Chondrocyte (in vitro differentiated cells): ENCODE data around the gene ALK. TPM values are rescaled to one million over a fixed set of nuclear protein-coding genes. Genes with fewer than 3 reads are reported as not detected.

Experiments
- DNase-seq: peaks from one replicate; pipeline ENCODE4 v3.0.0; 2021; ENCODE audit warnings: mixed read lengths, low spot score
- H3K27ac Mint-ChIP-seq: one replicate; pipeline ENCODE4 v1.8.0; 2021; ENCODE audit warnings: mild to moderate bottlenecking, moderate library complexity, mixed read lengths; ENCODE audit not compliant: unreplicated experiment
- H3K27me3 Mint-ChIP-seq: 2 replicates; pipeline ENCODE4 v1.8.0; 2021; ENCODE audit warnings: low read depth, mixed read lengths
- H3K36me3 Mint-ChIP-seq: 2 replicates; pipeline ENCODE4 v1.8.0; 2021; ENCODE audit warnings: low read depth, mixed read lengths
- H3K4me1 Mint-ChIP-seq: 2 replicates; pipeline ENCODE4 v1.8.0; 2021; ENCODE audit warnings: low read depth, mild to moderate bottlenecking, mixed read lengths
- H3K4me3 Mint-ChIP-seq: one replicate; pipeline ENCODE4 v1.8.0; 2021; ENCODE audit warnings: mild to moderate bottlenecking, moderate library complexity, mixed read lengths; ENCODE audit not compliant: unreplicated experiment
- H3K9me3 Mint-ChIP-seq: 2 replicates; pipeline ENCODE4 v1.8.0; 2021; ENCODE audit warnings: low read depth, mixed read lengths
- CTCF ChIP-seq: fragments of 200-600 bp; sonication (generic); IDR thresholded peaks from 2 replicates; pipeline ENCODE4 v1.5.0; 2021; ENCODE audit warnings: antibody characterized with exemption, mild to moderate bottlenecking, moderate library complexity
- total RNA-seq: library from RNA; stranded (reverse); gene quantifications from 3 replicates; pipeline ENCODE4 v1.2.1, GENCODE V29; 2021

Gene ALK
- total RNA-seq, 1 donor from 2014 or later, result 0.07 TPM

- DNase-seq, result no peak
- TF ChIP-seq CTCF, result no peak
- Mint-ChIP-seq H3K4me1 (no peaks in the 10 kb centered on the region), H3K4me3 (no peak overlapping the region), H3K9me3 (no peaks in the 10 kb centered on the region), H3K27me3 (peaks cover 35% of the 10 kb centered on the region), H3K27ac (no peak overlapping the region), H3K36me3 (no peaks in the 10 kb centered on the region)
Observed at GRCh38 chr2:29242621-29243375, 678.6 kb downstream of the ALK start.

GRCh38 chr2:29241955-29242565 is 679.3 kb downstream of the ALK start:
- H3K4me1 Mint-ChIP-seq, result no peaks in the 10 kb centered on the region
- peaks cover 42% of the 10 kb centered on the region for H3K27me3 Mint-ChIP-seq
- no peaks in the 10 kb centered on the region for H3K36me3 Mint-ChIP-seq
- no peak overlapping the region for H3K27ac Mint-ChIP-seq
- no peak for DNase-seq
- no peak for TF ChIP-seq CTCF
- no peak overlapping the region for H3K4me3 Mint-ChIP-seq
- H3K9me3 Mint-ChIP-seq, result no peaks in the 10 kb centered on the region

- no peak for TF ChIP-seq CTCF
- no peak overlapping the region for H3K27ac Mint-ChIP-seq
- H3K9me3 Mint-ChIP-seq, result no peaks in the 10 kb centered on the region
- H3K27me3 Mint-ChIP-seq, result peaks cover 46% of the 10 kb centered on the region
- DNase-seq, result no peak
- H3K4me3 Mint-ChIP-seq, result no peak overlapping the region
- H3K4me1 Mint-ChIP-seq, result no peaks in the 10 kb centered on the region
- H3K36me3 Mint-ChIP-seq, result no peaks in the 10 kb centered on the region
Observed at GRCh38 chr2:29241341-29241740, 680.0 kb downstream of the ALK start.

GRCh38 chr2:29240601-29241000 is 680.8 kb downstream of the ALK start:
- Mint-ChIP-seq H3K27me3 (peaks cover 46% of the 10 kb centered on the region), H3K27ac (no peak overlapping the region), H3K9me3 (no peaks in the 10 kb centered on the region), H3K36me3 (no peaks in the 10 kb centered on the region), H3K4me3 (no peak overlapping the region), H3K4me1 (no peaks in the 10 kb centered on the region)
- DNase-seq, result no peak
- no peak for TF ChIP-seq CTCF

GRCh38 chr2:29239209-29239960 is 682.0 kb downstream of the ALK start:
- H3K27me3 Mint-ChIP-seq, result peaks cover 55% of the 10 kb centered on the region
- no peaks in the 10 kb centered on the region for H3K4me1 Mint-ChIP-seq
- no peak for TF ChIP-seq CTCF
- no peaks in the 10 kb centered on the region for H3K9me3 Mint-ChIP-seq
- H3K27ac Mint-ChIP-seq, result no peak overlapping the region
- no peaks in the 10 kb centered on the region for H3K36me3 Mint-ChIP-seq
- no peak overlapping the region for H3K4me3 Mint-ChIP-seq
- DNase-seq, result no peak
